Measurements from ENCODE around the gene ARFRP1. TPM values are rescaled to one million over a fixed set of nuclear protein-coding genes. Genes with fewer than 3 reads are reported as not detected.
A peak's percentile ranks its signal among the peaks of the same experiment; 100 is the strongest.

ARFRP1 gene
- total and polyA plus RNA-seq, 2 of the 13 experiments (the other 11 are each of a cell fraction or from before 2014, with no cell fraction given): 32.0 to 51.1 TPM

GRCh38 chr20:63732118-63733095, 24.6 kb upstream of the ARFRP1 start (continued):
- TF ChIP-seq PRDM4 (CRISPR knock-in tag; IDR thresholded peaks at IDR 0.05; ENCODE audit: borderline replicate concordance): no peak
- TF ChIP-seq MEIS1 (CRISPR knock-in tag; IDR thresholded peaks at IDR 0.05; ENCODE audit: borderline replicate concordance): no peak
- TF ChIP-seq POLR2AphosphoS2 (IDR thresholded peaks at IDR 0.05; ENCODE audit: low read depth, low read length): peak; percentile 76; the same call in 1 of the 2 replicates
- TF ChIP-seq ZNF282 (IDR thresholded peaks at IDR 0.05; ENCODE audit: partially characterized antibody): peak; percentile 7
- no peak for TF ChIP-seq AKNA (CRISPR knock-in tag; IDR thresholded peaks at IDR 0.05; ENCODE audit: borderline replicate concordance)
- TF ChIP-seq FOXA1 (IDR thresholded peaks at IDR 0.05): no peak; the same call in 1 of the 2 replicates
- TF ChIP-seq FOXA1 (CRISPR knock-in tag; IDR thresholded peaks at IDR 0.05): 0 out of 2 replicates have a peak, but pooled peaks have one; percentile 19
- TF ChIP-seq RBFOX2 (IDR thresholded peaks at IDR 0.05; ENCODE audit: low read depth, low read length): peak; percentile 68
- peak; percentile 92; the same call in 1 of the 2 replicates for TF ChIP-seq TRIM22 (IDR thresholded peaks at IDR 0.05)
- TF ChIP-seq HNRNPL (IDR thresholded peaks at IDR 0.05; ENCODE audit: low read depth, low read length): peak; percentile 91
- no peak for TF ChIP-seq SNRNP70 (IDR thresholded peaks at IDR 0.05; ENCODE audit: low read depth, low read length)
- TF ChIP-seq MIER3 (CRISPR knock-in tag; IDR thresholded peaks at IDR 0.05; ENCODE audit: borderline replicate concordance): no peak
- TF ChIP-seq ZNF207 (IDR thresholded peaks at IDR 0.05; ENCODE audit: borderline replicate concordance): peak; percentile 97
- no peak for TF ChIP-seq RORA (CRISPR knock-in tag; IDR thresholded peaks at IDR 0.05)
- 0 out of 2 replicates have a peak, but pooled peaks have one; percentile 15 for TF ChIP-seq UBTF (CRISPR knock-in tag; IDR thresholded peaks at IDR 0.05)
